Spleen (tissue), 11 donors: ENCODE measurements around the gene CSNK1D. TPM values are rescaled to one million over a fixed set of nuclear protein-coding genes. Genes with fewer than 3 reads are reported as not detected.

Experiments used
- DNase-seq: peaks from one replicate; pipeline ENCODE4 v3.0.0-alpha.2; 2020
- H3K27ac ChIP-seq, 8 donors: fragments of 200-600 bp; sonication (generic) in 7 of 8; 1 replicate in 4 of 8; 2 replicates in 4 of 8; pipeline versions ENCODE4 v1.5.0 to v1.8.0; 2016 to 2021; ENCODE audit warnings: inconsistent platforms in 4 of 8, mild to moderate bottlenecking in 4 of 8, moderate library complexity in 1 of 8
- H3K27me3 ChIP-seq, 7 donors: fragments of 200-600 bp; sonication (generic) in 6 of 7; replicated peaks in 1 of 7; 1 replicate in 4 of 7; 2 replicates in 3 of 7; pipeline versions ENCODE4 v1.5.0 to v1.8.0; 2016 to 2021; ENCODE audit warnings: inconsistent platforms in 3 of 7, mild to moderate bottlenecking in 1 of 7
- H3K36me3 ChIP-seq, 6 donors: fragments of 200-600 bp; sonication (generic) in 5 of 6; 1 replicate in 4 of 6; 2 replicates in 2 of 6; pipeline versions ENCODE4 v1.5.0 to v1.8.0; 2016 to 2021; ENCODE audit warnings: inconsistent platforms in 2 of 6
- H3K4me1 ChIP-seq, 6 donors: fragments of 200-600 bp; sonication (generic) in 5 of 6; 1 replicate in 3 of 6; 2 replicates in 3 of 6; pipeline versions ENCODE4 v1.5.0 to v1.8.0; 2016 to 2021; ENCODE audit warnings: inconsistent platforms in 3 of 6
- H3K4me3 ChIP-seq, 8 donors: fragments of 200-600 bp; sonication (generic) in 7 of 8; 1 replicate in 4 of 8; 2 replicates in 4 of 8; pipeline versions ENCODE4 v1.5.0 to v1.8.0; 2016 to 2021; ENCODE audit warnings: inconsistent platforms in 4 of 8, mild to moderate bottlenecking in 4 of 8, moderate library complexity in 2 of 8
- H3K9me3 ChIP-seq, 8 donors: fragments of 200-600 bp; sonication (generic) in 7 of 8; 1 replicate in 4 of 8; 2 replicates in 4 of 8; pipeline versions ENCODE4 v1.5.0 to v1.8.0; 2016 to 2021; ENCODE audit warnings: inconsistent platforms in 4 of 8
- CTCF ChIP-seq, 11 experiments: fragments of 200-600 bp in 7 of 11; fragments of 450-650 bp in 4 of 11; sonication (generic) in 4 of 11; IDR thresholded peaks in 8 of 11; conservative IDR thresholded peaks in 3 of 11; 1 replicate in 7 of 11; 2 replicates in 4 of 11; pipeline versions ENCODE4 v1.4.0 to v1.8.0; 2016 to 2021; ENCODE audit warnings: antibody characterized with exemption in 11 of 11, inconsistent platforms in 4 of 11, mild to moderate bottlenecking in 1 of 11
- POLR2A ChIP-seq, 3 donors: fragments of 450-650 bp; IDR thresholded peaks; one replicate each; pipeline ENCODE4 v1.5.1; 2017; ENCODE audit warnings: antibody characterized with exemption in 3 of 3, mild to moderate bottlenecking in 1 of 3
- POLR2AphosphoS5 ChIP-seq, 3 donors: sonication (generic); formaldehyde crosslinking; IDR thresholded peaks; one replicate each; pipeline ENCODE4 v1.5.1; 2017; ENCODE audit warnings: antibody characterized with exemption in 3 of 3
- WGBS, 5 donors: extraction: QIAGEN DNeasy Blood & Tissue Kit in 3 of 5; methylation state at CpG; one replicate each; pipeline versions ENCODE4 v1.1.5 to v1.1.7; 2013 to 2018; 5-methylcytosine and 5-hydroxymethylcytosine counted together
- intact Hi-C: fragments of 100-400 bp; cut with DNase I; formaldehyde crosslinking; loops from one replicate; pipeline ENCODE4 v1.15.0; 2023; ENCODE audit warnings: low total_unique reads
- polyA plus RNA-seq, 3 donors: library from polyadenylated mRNA; stranded (reverse); fragments of 200-250 nt; gene quantifications; one replicate each; pipeline ENCODE4 v1.2.1, GENCODE V29; 2013
- total RNA-seq, 7 donors: library from RNA; depleted of rRNA in 3 of 7; stranded (reverse); fragments of >200 nt in 3 of 7; fragmentation: NEBNext Ultra II Directional in 4 of 7; extraction: Animal tissue kit (Norgen Biotek cat#: 25700) in 4 of 7; gene quantifications; one replicate each; pipeline versions ENCODE4 v1.1.0 to v1.2.1, GENCODE V29; 2016 to 2021
- donor health status: healthy with polysubstance abuse.
- donor health status: DM: no; HTN: no; CAD: no; lungs with moderate emphysema.
- donor health status: DM: no; HTN: no; CAD: no.
- donor health status: Bipolar disorder and iron deficiency.
- donor health status: healthy.
- donor health status: DM: no; HTN: no; CAD: no.
- donor health status: DM: yes; HTN: yes; CAD: no.

CSNK1D gene
- total and polyA plus RNA-seq, 10 donors: 46.5 to 216 (median 119) TPM

GRCh38 chr17:82253179-82253544, 20.3 kb downstream of the CSNK1D start:
- no peak overlapping the region for H3K4me3 ChIP-seq
- peaks cover 0 to 44% (median 5%) of the 10 kb centered on the region in 6 donors for H3K4me1 ChIP-seq
- no peaks in the 10 kb centered on the region for H3K9me3 ChIP-seq
- no peak for TF ChIP-seq POLR2A (IDR thresholded peaks at IDR 0.05)
- no peak for TF ChIP-seq CTCF (IDR thresholded peaks at IDR 0.05 in 8 of 11, conservative IDR thresholded peaks at IDR 0.05 in 3 of 11)
- no peak for TF ChIP-seq POLR2AphosphoS5 (IDR thresholded peaks at IDR 0.05)
- intact Hi-C loops: no loop called here
- peaks cover 30 to 100% (median 83%) of the 10 kb centered on the region in 6 donors for H3K36me3 ChIP-seq
- no peak for DNase-seq
- WGBS, 5 donors: 93 to 99% (median 97%) methylated on average over 12 of the region's 12 CpGs
- H3K27me3 ChIP-seq: no peaks in the 10 kb centered on the region
- H3K27ac ChIP-seq: peak overlapping the region in 1 of 8 donors; percentile 16

DNA sequence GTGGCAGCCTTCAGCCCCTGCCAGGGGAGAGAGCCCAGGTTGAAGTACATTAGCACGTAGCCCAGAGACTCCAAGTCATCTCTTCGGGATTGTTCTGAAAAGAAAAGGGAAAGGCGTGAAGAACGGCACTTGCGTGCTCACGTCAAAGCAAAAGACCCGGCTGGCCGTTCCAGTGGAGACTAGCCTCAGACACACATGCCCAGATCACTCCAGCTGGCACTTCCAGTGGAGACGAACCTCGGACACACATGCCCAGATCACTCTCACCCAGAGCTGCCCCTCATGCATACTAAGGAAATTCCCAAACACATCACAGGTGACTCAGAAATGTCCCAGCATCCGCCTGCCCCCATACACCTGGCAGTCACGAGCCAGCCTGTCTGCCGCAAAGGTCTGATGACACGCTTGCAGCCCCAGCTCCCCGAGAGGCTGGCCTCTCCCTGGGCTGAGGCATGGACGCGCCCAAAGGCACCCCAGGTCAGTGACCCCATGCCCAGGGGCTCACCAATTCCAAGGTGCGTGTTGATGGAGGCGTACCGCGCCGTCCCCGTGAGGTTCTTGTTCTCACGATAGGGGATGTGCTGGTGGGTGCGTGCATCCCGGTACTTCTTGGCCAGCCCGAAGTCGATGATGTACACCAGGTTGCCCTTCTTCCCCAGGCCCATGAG, 20.9 kb downstream of the CSNK1D start:
- no peak for TF ChIP-seq POLR2A (IDR thresholded peaks at IDR 0.05)
- TF ChIP-seq POLR2AphosphoS5 (IDR thresholded peaks at IDR 0.05): peak in 2 of 3 donors; percentile 18 to 78
- Histone ChIP-seq H3K27ac (peak overlapping the region in 1 of 8 donors; percentile 16), H3K9me3 (no peaks in the 10 kb centered on the region), H3K4me3 (no peak overlapping the region), H3K4me1 (peaks cover 0 to 44% (median 10%) of the 10 kb centered on the region in 6 donors), H3K27me3 (no peaks in the 10 kb centered on the region), H3K36me3 (peaks cover 30 to 100% (median 85%) of the 10 kb centered on the region in 6 donors)
- intact Hi-C loops: no loop called here
- 95 to 98% (median 96%) methylated on average over 24 to 28 of the region's 28 CpGs for WGBS, 5 donors
- no peak for DNase-seq

DNA sequence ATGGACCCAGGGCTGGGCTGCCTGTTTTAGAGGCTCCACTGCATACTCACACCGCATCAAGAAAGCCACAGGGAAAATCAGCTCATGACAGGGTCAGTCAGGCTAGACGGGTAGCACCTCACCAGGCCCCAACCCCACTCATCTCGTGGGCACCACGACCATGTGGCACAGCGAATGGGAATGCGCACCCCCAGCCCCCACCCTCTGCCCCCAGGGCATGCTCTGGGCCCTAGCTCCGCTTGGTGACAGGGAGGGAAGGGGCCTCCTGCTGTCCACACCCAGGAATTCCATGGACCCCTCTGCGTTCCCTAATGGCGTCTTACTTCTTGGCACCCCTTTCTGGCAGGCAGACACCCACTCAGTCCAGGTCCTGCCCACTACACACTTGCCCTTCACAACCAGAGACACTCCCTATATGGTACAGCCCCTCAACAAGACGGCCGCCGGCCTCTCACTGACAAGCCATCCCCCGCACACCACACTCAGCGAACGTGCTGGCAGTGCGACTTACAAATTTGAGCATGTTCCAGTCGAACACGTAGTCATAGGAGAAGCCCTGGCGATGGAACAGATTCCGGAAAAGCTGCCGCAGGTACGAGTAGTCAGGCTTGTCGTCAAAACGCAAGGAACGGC, 22.5 kb downstream of the CSNK1D start:
- peak overlapping the region in 2 of 8 donors; percentile 7 to 33 for H3K27ac ChIP-seq
- DNase-seq: no peak
- TF ChIP-seq POLR2A (IDR thresholded peaks at IDR 0.05) (no peak), POLR2AphosphoS5 (IDR thresholded peaks at IDR 0.05) (peak in 1 of 3 donors; percentile 42)
- H3K4me3 ChIP-seq: no peak overlapping the region
- intact Hi-C loops: no loop called here
- H3K4me1 ChIP-seq: peaks cover 9 to 49% (median 24%) of the 10 kb centered on the region in 6 donors
- 90 to 96% (median 94%) methylated on average over 24 to 25 of the region's 25 CpGs for WGBS, 5 donors
- peaks cover 30 to 100% (median 88%) of the 10 kb centered on the region in 6 donors for H3K36me3 ChIP-seq
- no peaks in the 10 kb centered on the region for H3K27me3 ChIP-seq
- no peaks in the 10 kb centered on the region for H3K9me3 ChIP-seq

DNA sequence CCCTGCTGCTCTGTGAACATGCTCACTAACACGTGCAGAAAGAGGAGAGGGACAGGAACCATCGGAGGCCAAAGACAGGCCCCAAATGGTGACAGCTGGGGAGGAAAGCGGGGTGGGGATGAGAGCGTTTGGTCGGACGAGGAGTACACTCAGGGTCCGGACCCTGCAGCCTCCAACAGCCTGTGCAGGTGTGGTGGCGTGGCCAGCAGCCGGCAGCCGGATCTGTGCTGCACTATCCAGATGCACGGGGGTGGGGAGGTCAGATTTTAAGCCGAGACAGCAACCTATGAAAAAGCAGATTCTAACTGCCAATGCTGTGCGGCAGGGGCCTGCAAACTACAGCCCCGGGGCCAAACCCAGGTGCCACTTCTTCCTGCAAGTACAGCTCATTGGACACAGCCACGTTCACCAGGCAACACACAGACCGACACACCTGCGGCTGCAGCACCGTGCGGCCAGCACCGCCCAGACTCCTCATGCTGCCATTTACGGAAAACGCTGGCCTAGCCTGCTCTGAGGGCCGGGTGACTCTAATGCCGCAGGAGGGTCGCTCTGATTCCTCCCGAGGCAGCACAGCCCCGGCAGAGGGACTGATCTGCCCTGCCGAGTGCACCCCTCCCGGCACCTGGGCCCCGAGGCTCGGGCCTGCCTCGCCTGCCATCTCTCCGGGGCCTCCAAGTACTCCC, 23.5 kb downstream of the CSNK1D start:
- intact Hi-C loops: no loop called here
- TF ChIP-seq POLR2AphosphoS5 (IDR thresholded peaks at IDR 0.05): peak in 2 of 3 donors; percentile 26 to 65
- TF ChIP-seq CTCF (IDR thresholded peaks at IDR 0.05 in 8 of 11, conservative IDR thresholded peaks at IDR 0.05 in 3 of 11): no peak
- no peak for TF ChIP-seq POLR2A (IDR thresholded peaks at IDR 0.05)

More for the DNA sequence above, 23.5 kb downstream of the CSNK1D start:
- H3K4me1 ChIP-seq: peaks cover 9 to 54% (median 31%) of the 10 kb centered on the region in 6 donors
- peaks cover 30 to 100% (median 88%) of the 10 kb centered on the region in 6 donors for H3K36me3 ChIP-seq
- no peaks in the 10 kb centered on the region for H3K27me3 ChIP-seq
- peak overlapping the region in 2 of 8 donors; percentile 7 to 33 for H3K27ac ChIP-seq
- WGBS, 5 donors: 88 to 97% (median 92%) methylated on average over 26 to 33 of the region's 33 CpGs
- H3K9me3 ChIP-seq: no peaks in the 10 kb centered on the region
- DNase-seq: no peak
- H3K4me3 ChIP-seq: no peak overlapping the region
